ENCODE data around the gene PLCG2.

The PLCG2 gene

GRCh38 chr16:81987121-81987520 is 208.0 kb downstream of the PLCG2 start:
- Histone ChIP-seq H3K36me3 (ENCODE audit: control insufficient read depth, insufficient read depth, low read length) (no peaks in the 10 kb centered on the region), H3K4me3 (ENCODE audit: low read depth, low read length) (no peak overlapping the region), H3K27me3 (ENCODE audit: control insufficient read depth, insufficient read depth, low read length) (no peaks in the 10 kb centered on the region), H3K9me3 (ENCODE audit: control insufficient read depth, insufficient read depth, low read length) (no peaks in the 10 kb centered on the region), H3K4me1 (ENCODE audit: control insufficient read depth, insufficient read depth, low read length) (no peaks in the 10 kb centered on the region), H3K9ac (ENCODE audit: low read depth, low read length) (no peak overlapping the region), H3K27ac (ENCODE audit: low read depth, low read length) (no peak overlapping the region)

GRCh38 chr16:81987706-81988105 is 208.6 kb downstream of the PLCG2 start:
- H3K9ac ChIP-seq (ENCODE audit: low read depth, low read length) = no peak overlapping the region
- H3K9me3 ChIP-seq (ENCODE audit: control insufficient read depth, insufficient read depth, low read length) = no peaks in the 10 kb centered on the region

GRCh38 chr16:81992859-81993258 is 213.8 kb downstream of the PLCG2 start:
- Histone ChIP-seq H3K4me1 (ENCODE audit: control insufficient read depth, insufficient read depth, low read length) (peaks cover 12% of the 10 kb centered on the region), H3K27me3 (ENCODE audit: control insufficient read depth, insufficient read depth, low read length) (no peaks in the 10 kb centered on the region), H3K36me3 (ENCODE audit: control insufficient read depth, insufficient read depth, low read length) (no peaks in the 10 kb centered on the region), H3K9ac (ENCODE audit: low read depth, low read length) (no peak overlapping the region), H3K27ac (ENCODE audit: low read depth, low read length) (no peak overlapping the region), H3K4me3 (ENCODE audit: low read depth, low read length) (no peak overlapping the region), H3K9me3 (ENCODE audit: control insufficient read depth, insufficient read depth, low read length) (no peaks in the 10 kb centered on the region)

More at GRCh38 chr16:81987706-81988105, 208.6 kb downstream of the PLCG2 start:
- Histone ChIP-seq H3K27me3 (ENCODE audit: control insufficient read depth, insufficient read depth, low read length) (no peaks in the 10 kb centered on the region), H3K4me3 (ENCODE audit: low read depth, low read length) (no peak overlapping the region), H3K27ac (ENCODE audit: low read depth, low read length) (no peak overlapping the region), H3K4me1 (ENCODE audit: control insufficient read depth, insufficient read depth, low read length) (0 out of 2 replicates have a peak, but pooled peaks cover under 1% of the 10 kb centered on the region), H3K36me3 (ENCODE audit: control insufficient read depth, insufficient read depth, low read length) (no peaks in the 10 kb centered on the region)

GRCh38 chr16:81994485-81994884 is 215.4 kb downstream of the PLCG2 start:
- no peak overlapping the region for H3K9ac ChIP-seq (ENCODE audit: low read depth, low read length)
- H3K27ac ChIP-seq (ENCODE audit: low read depth, low read length) = no peak overlapping the region
- H3K36me3 ChIP-seq (ENCODE audit: control insufficient read depth, insufficient read depth, low read length) = no peaks in the 10 kb centered on the region
- peaks cover 12% of the 10 kb centered on the region for H3K4me1 ChIP-seq (ENCODE audit: control insufficient read depth, insufficient read depth, low read length)
- H3K4me3 ChIP-seq (ENCODE audit: low read depth, low read length) = no peak overlapping the region
- no peaks in the 10 kb centered on the region for H3K9me3 ChIP-seq (ENCODE audit: control insufficient read depth, insufficient read depth, low read length)
- no peaks in the 10 kb centered on the region for H3K27me3 ChIP-seq (ENCODE audit: control insufficient read depth, insufficient read depth, low read length)

- H3K27me3 ChIP-seq (ENCODE audit: control insufficient read depth, insufficient read depth, low read length) = no peaks in the 10 kb centered on the region
- peaks cover 12% of the 10 kb centered on the region for H3K4me1 ChIP-seq (ENCODE audit: control insufficient read depth, insufficient read depth, low read length)
- no peak overlapping the region for H3K4me3 ChIP-seq (ENCODE audit: low read depth, low read length)
- no peaks in the 10 kb centered on the region for H3K9me3 ChIP-seq (ENCODE audit: control insufficient read depth, insufficient read depth, low read length)
- H3K9ac ChIP-seq (ENCODE audit: low read depth, low read length) = no peak overlapping the region
- no peak overlapping the region for H3K27ac ChIP-seq (ENCODE audit: low read depth, low read length)
- H3K36me3 ChIP-seq (ENCODE audit: control insufficient read depth, insufficient read depth, low read length) = no peaks in the 10 kb centered on the region
Observed at GRCh38 chr16:81995651-81996050, 216.6 kb downstream of the PLCG2 start.

- peaks cover 12% of the 10 kb centered on the region for H3K4me1 ChIP-seq (ENCODE audit: control insufficient read depth, insufficient read depth, low read length)
- H3K9me3 ChIP-seq (ENCODE audit: control insufficient read depth, insufficient read depth, low read length) = no peaks in the 10 kb centered on the region
- H3K27me3 ChIP-seq (ENCODE audit: control insufficient read depth, insufficient read depth, low read length) = no peaks in the 10 kb centered on the region
- no peaks in the 10 kb centered on the region for H3K36me3 ChIP-seq (ENCODE audit: control insufficient read depth, insufficient read depth, low read length)
- H3K27ac ChIP-seq (ENCODE audit: low read depth, low read length) = no peak overlapping the region
- H3K4me3 ChIP-seq (ENCODE audit: low read depth, low read length) = no peak overlapping the region
- H3K9ac ChIP-seq (ENCODE audit: low read depth, low read length) = no peak overlapping the region
Observed at GRCh38 chr16:81996664-81997509, 217.8 kb downstream of the PLCG2 start.

- H3K27ac ChIP-seq (ENCODE audit: low read depth, low read length) = no peak overlapping the region
- H3K27me3 ChIP-seq (ENCODE audit: control insufficient read depth, insufficient read depth, low read length) = no peaks in the 10 kb centered on the region
- H3K36me3 ChIP-seq (ENCODE audit: control insufficient read depth, insufficient read depth, low read length) = no peaks in the 10 kb centered on the region
- peaks cover 11% of the 10 kb centered on the region for H3K4me1 ChIP-seq (ENCODE audit: control insufficient read depth, insufficient read depth, low read length)
- H3K9ac ChIP-seq (ENCODE audit: low read depth, low read length) = no peak overlapping the region
- no peak overlapping the region for H3K4me3 ChIP-seq (ENCODE audit: low read depth, low read length)
- no peaks in the 10 kb centered on the region for H3K9me3 ChIP-seq (ENCODE audit: control insufficient read depth, insufficient read depth, low read length)
Observed at GRCh38 chr16:81997738-81998137, 218.6 kb downstream of the PLCG2 start.

- no peak overlapping the region for H3K27ac ChIP-seq (ENCODE audit: low read depth, low read length)
Observed at GRCh38 chr16:82002831-82003230, 223.7 kb downstream of the PLCG2 start.

GRCh38 chr16:82004601-82005000 is 225.5 kb downstream of the PLCG2 start:
- Histone ChIP-seq H3K4me3 (ENCODE audit: low read depth, low read length) (no peak overlapping the region), H3K27ac (ENCODE audit: low read depth, low read length) (no peak overlapping the region), H3K27me3 (ENCODE audit: control insufficient read depth, insufficient read depth, low read length) (no peaks in the 10 kb centered on the region), H3K4me1 (ENCODE audit: control insufficient read depth, insufficient read depth, low read length) (no peaks in the 10 kb centered on the region), H3K36me3 (ENCODE audit: control insufficient read depth, insufficient read depth, low read length) (no peaks in the 10 kb centered on the region), H3K9ac (ENCODE audit: low read depth, low read length) (no peak overlapping the region), H3K9me3 (ENCODE audit: control insufficient read depth, insufficient read depth, low read length) (peaks cover 16% of the 10 kb centered on the region)

More at GRCh38 chr16:82002831-82003230, 223.7 kb downstream of the PLCG2 start:
- H3K4me1 ChIP-seq (ENCODE audit: control insufficient read depth, insufficient read depth, low read length) = no peaks in the 10 kb centered on the region
- no peaks in the 10 kb centered on the region for H3K36me3 ChIP-seq (ENCODE audit: control insufficient read depth, insufficient read depth, low read length)
- no peak overlapping the region for H3K9ac ChIP-seq (ENCODE audit: low read depth, low read length)
- H3K27me3 ChIP-seq (ENCODE audit: control insufficient read depth, insufficient read depth, low read length) = no peaks in the 10 kb centered on the region
- no peak overlapping the region for H3K4me3 ChIP-seq (ENCODE audit: low read depth, low read length)
- 0 out of 2 replicates have a peak, but pooled peaks cover 3% of the 10 kb centered on the region for H3K9me3 ChIP-seq (ENCODE audit: control insufficient read depth, insufficient read depth, low read length)

GRCh38 chr16:82005027-82005830 is 226.1 kb downstream of the PLCG2 start:
- no peak overlapping the region for H3K9ac ChIP-seq (ENCODE audit: low read depth, low read length)
- no peaks in the 10 kb centered on the region for H3K27me3 ChIP-seq (ENCODE audit: control insufficient read depth, insufficient read depth, low read length)
- H3K4me1 ChIP-seq (ENCODE audit: control insufficient read depth, insufficient read depth, low read length) = no peaks in the 10 kb centered on the region
- H3K9me3 ChIP-seq (ENCODE audit: control insufficient read depth, insufficient read depth, low read length) = peaks cover 16% of the 10 kb centered on the region
- H3K36me3 ChIP-seq (ENCODE audit: control insufficient read depth, insufficient read depth, low read length) = no peaks in the 10 kb centered on the region
- no peak overlapping the region for H3K27ac ChIP-seq (ENCODE audit: low read depth, low read length)
- no peak overlapping the region for H3K4me3 ChIP-seq (ENCODE audit: low read depth, low read length)

- Histone ChIP-seq H3K36me3 (ENCODE audit: control insufficient read depth, insufficient read depth, low read length) (no peaks in the 10 kb centered on the region), H3K4me1 (ENCODE audit: control insufficient read depth, insufficient read depth, low read length) (no peaks in the 10 kb centered on the region), H3K9me3 (ENCODE audit: control insufficient read depth, insufficient read depth, low read length) (peaks cover 19% of the 10 kb centered on the region), H3K4me3 (ENCODE audit: low read depth, low read length) (no peak overlapping the region), H3K9ac (ENCODE audit: low read depth, low read length) (no peak overlapping the region), H3K27me3 (ENCODE audit: control insufficient read depth, insufficient read depth, low read length) (no peaks in the 10 kb centered on the region), H3K27ac (ENCODE audit: low read depth, low read length) (no peak overlapping the region)
Observed at GRCh38 chr16:82006036-82006435, 226.9 kb downstream of the PLCG2 start.

All from HUES48 (cell line).